ENCODE results near the gene GUCA1A. TPM values are rescaled to one million over a fixed set of nuclear protein-coding genes. Genes with fewer than 3 reads are reported as not detected.

GUCA1A gene
- total RNA-seq, 6 experiments from 2014 or later: not detected

DNA sequence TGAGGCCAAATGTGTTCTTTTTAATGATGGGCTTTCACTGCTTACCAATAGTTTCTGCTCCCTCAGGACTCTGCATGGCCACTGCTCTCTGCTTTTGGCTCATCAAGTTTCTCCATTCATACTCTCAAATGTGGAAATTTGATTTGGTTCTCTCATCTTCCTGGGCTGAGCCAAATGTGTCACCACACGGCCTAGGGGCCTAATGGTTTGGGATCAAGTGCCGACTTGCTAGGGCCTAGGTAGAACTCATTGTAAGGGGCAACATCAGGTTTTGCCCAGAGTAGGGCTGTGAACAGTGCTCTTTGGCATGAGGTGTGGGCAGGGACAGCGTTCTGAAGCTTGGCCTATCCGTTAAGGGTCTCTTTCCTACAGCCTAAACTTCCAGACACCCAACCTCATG, 48.4 kb downstream of the GUCA1A start:
- 83% methylated on average over 3 of the region's 4 CpGs for WGBS (ENCODE audit: insufficient coverage, low coverage, low lambda C conversion rate, missing lambda C conversion rate)
- TF ChIP-seq, protein P1, sequence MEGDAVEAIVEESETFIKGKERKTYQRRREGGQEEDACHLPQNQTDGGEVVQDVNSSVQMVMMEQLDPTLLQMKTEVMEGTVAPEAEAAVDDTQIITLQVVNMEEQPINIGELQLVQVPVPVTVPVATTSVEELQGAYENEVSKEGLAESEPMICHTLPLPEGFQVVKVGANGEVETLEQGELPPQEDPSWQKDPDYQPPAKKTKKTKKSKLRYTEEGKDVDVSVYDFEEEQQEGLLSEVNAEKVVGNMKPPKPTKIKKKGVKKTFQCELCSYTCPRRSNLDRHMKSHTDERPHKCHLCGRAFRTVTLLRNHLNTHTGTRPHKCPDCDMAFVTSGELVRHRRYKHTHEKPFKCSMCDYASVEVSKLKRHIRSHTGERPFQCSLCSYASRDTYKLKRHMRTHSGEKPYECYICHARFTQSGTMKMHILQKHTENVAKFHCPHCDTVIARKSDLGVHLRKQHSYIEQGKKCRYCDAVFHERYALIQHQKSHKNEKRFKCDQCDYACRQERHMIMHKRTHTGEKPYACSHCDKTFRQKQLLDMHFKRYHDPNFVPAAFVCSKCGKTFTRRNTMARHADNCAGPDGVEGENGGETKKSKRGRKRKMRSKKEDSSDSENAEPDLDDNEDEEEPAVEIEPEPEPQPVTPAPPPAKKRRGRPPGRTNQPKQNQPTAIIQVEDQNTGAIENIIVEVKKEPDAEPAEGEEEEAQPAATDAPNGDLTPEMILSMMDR (IDR thresholded peaks at IDR 0.05): no peak
- H3K27ac ChIP-seq: no peak overlapping the region
- ATAC-seq (no peak), DNase-seq (no peak)
- intact Hi-C loops (cut with DNase I): loop anchor here in 1 of 2 donors (10.0 kb wide), 1 partner anchor 57 kb away; no protein-coding TSS in a partner anchor
- H3K36me3 ChIP-seq: no peaks in the 10 kb centered on the region
- no peak overlapping the region for H3K4me3 ChIP-seq
- no peaks in the 10 kb centered on the region for H3K27me3 ChIP-seq
- H3K9me3 ChIP-seq: no peaks in the 10 kb centered on the region
- peaks cover 0 to 8% (median 4%) of the 10 kb centered on the region in 4 donors for H3K4me1 ChIP-seq

DNA sequence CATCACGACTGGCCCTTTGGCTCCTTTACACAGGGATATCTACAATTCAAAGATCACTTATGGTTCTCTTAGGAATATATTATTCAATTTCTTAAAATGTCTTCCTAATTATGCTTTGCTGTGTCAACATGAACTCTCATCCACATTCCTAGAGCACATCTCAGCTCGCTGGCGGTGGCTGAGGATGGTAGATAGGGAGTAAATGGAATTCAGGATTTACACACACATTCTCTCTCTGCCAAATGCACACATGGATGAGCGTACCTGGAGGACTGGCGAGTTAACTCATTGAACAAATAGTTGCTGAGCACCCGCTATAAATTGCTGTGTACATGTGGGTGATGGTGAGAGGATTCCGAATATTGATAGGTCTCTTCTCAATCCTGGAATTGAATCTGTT, 49.3 kb downstream of the GUCA1A start:
- ATAC-seq: no peak
- TF ChIP-seq POLR2A (IDR thresholded peaks at IDR 0.05): no peak
- TF ChIP-seq, protein P1 (IDR thresholded peaks at IDR 0.05): no peak
- Histone ChIP-seq H3K27ac (no peak overlapping the region), H3K9me3 (no peaks in the 10 kb centered on the region), H3K27me3 (no peaks in the 10 kb centered on the region), H3K4me3 (no peak overlapping the region), H3K36me3 (no peaks in the 10 kb centered on the region), H3K4me1 (peaks cover 0 to 9% (median 0%) of the 10 kb centered on the region in 4 donors)
- 86% methylated on average over 6 of the region's 7 CpGs for WGBS (ENCODE audit: insufficient coverage, low coverage, low lambda C conversion rate, missing lambda C conversion rate)
- DNase-seq: no peak
- intact Hi-C loops (cut with DNase I): loop anchor here in 1 of 2 donors (10.0 kb wide), 1 partner anchor 58 kb away; no protein-coding TSS in a partner anchor

DNA sequence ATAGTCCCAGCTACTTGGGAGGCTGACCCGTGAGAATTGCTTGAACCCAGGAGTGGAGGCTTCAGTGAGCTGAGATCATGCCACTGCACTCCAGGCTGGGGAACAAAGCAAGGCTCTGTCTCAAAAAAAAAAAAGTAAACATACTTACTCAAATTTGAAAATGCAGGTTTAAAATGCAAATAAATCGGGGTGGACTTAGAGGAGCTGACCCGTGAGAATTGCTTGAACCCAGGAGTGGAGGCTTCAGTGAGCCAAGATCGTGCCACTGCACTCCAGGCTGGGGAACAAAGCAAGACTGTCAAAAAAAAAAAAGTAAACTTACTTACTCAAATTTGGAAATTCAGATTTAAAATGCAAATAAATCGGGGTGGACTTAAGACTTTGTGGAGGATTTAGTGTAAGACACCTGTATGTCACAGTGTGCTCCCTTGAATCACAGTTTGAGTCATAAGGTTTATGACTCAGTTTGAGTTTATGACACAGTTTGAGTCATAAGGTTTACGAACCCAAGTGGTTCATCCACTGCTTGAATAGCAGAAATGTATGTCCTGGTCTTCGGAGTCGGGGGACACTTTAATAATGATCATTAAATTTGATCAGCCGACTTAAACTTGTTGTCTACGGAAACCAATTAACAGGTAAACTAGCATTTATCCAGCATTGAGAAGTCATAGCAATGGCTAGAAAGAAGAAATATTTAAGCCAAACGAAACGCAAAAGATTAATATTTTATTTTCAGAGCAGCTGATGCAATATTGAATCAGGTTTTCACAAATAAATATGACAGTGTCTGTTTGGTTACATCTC, 51.3 kb downstream of the GUCA1A start:
- Histone ChIP-seq H3K4me1 (peaks cover 0 to 9% (median 0%) of the 10 kb centered on the region in 4 donors), H3K9me3 (no peaks in the 10 kb centered on the region), H3K27ac (no peak overlapping the region), H3K27me3 (no peaks in the 10 kb centered on the region), H3K36me3 (no peaks in the 10 kb centered on the region), H3K4me3 (no peak overlapping the region)
- intact Hi-C loops (cut with DNase I): loop anchor here in 1 of 2 donors (10.0 kb wide), 1 partner anchor 60 kb away; no protein-coding TSS in a partner anchor
- TF ChIP-seq POLR2A (IDR thresholded peaks at IDR 0.05): no peak
- TF ChIP-seq, protein P1 (IDR thresholded peaks at IDR 0.05): no peak
- DNase-seq: no peak
- ATAC-seq: no peak
- 70% methylated on average over 12 of the region's 12 CpGs for WGBS (ENCODE audit: insufficient coverage, low coverage, low lambda C conversion rate, missing lambda C conversion rate)

DNA sequence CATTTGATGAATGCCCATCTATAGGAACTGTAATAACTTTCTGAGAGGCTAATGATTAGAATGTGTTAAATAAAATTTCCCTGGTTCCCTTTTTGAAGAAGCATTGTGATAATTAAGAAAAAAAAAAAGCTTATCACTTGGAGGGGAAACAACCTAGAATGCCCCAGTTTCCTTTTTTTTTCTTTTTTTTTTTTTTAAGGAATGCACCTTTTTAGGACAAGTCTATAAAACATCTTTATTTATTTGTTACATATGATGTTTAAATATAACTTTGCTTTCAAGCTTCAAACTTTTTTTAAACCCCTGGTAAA, 51.8 kb downstream of the GUCA1A start:
- ATAC-seq: no peak
- Histone ChIP-seq H3K36me3 (no peaks in the 10 kb centered on the region), H3K27ac (no peak overlapping the region), H3K27me3 (no peaks in the 10 kb centered on the region), H3K9me3 (no peaks in the 10 kb centered on the region), H3K4me3 (no peak overlapping the region), H3K4me1 (peaks cover 0 to 9% (median 0%) of the 10 kb centered on the region in 4 donors)
- no peak for DNase-seq
- no peak for TF ChIP-seq POLR2A (IDR thresholded peaks at IDR 0.05)
- TF ChIP-seq, protein P1 (IDR thresholded peaks at IDR 0.05): no peak
- intact Hi-C loops (cut with DNase I): loop anchor here in 1 of 2 donors (10.0 kb wide), 1 partner anchor 60 kb away; no protein-coding TSS in a partner anchor

Measured in right lobe of liver (tissue), 6 donors.